ENCODE data around the gene TRIM40. TPM values are rescaled to one million over a fixed set of nuclear protein-coding genes. Genes with fewer than 3 reads are reported as not detected.

Gene TRIM40
- total and polyA plus RNA-seq, 8 donors, result not detected

DNA sequence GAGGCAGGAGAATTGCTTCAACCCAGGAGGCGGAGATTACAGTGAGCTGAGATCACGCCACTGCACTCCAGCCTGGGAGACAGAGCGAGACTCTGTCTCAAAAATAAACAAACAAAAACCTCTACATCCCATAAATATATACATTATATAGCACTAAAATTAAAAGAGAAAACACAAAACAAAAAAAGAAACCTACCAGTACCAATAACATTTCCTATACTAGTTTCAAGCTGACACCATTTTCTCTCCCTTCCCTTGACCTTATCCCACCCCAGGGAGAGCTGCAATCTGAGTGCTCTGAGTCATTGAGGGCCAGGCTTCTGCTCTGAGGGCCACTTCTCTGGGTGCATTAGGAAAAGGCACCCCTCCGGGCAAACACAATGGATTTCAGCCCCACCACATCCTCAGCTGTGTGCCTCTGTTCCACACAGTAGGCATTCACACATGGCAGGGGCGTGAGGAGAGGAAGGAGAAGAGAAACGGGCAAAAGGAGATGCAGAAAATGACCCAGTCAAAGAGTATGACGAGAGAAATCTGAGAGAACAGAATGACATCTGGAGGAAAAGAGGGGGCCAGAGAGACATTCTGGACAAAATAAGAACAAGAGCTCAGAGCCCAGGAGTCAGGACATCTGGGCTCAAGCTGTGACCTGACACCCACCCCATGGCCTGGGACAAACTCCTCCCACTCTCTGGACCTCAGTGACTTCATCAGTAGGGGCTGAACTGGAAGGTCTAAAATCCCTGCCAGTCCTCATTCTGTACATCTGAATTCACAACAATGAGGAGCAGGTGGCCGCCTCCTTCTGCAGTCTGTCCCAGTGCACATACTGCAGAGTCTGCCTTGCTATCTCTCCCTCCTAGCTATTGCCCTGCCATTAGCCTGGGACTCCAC, 59.1 kb downstream of the TRIM40 start:
- Histone ChIP-seq H3K4me3 (no peak overlapping the region), H3K9me3 (no peaks in the 10 kb centered on the region), H3K27ac (no peak overlapping the region), H3K36me3 (peaks cover 70 to 98% (median 94%) of the 10 kb centered on the region in 4 donors), H3K4me1 (no peaks in the 10 kb centered on the region), H3K27me3 (no peaks in the 10 kb centered on the region)
- 86 to 90% (median 89%) methylated on average over 8 of the region's 8 CpGs for WGBS, 5 donors
- DNase-seq, result no peak
- TF ChIP-seq POLR2AphosphoS5 (IDR thresholded peaks at IDR 0.05) (no peak), CTCF (IDR thresholded peaks at IDR 0.05) (no peak), EP300 (IDR thresholded peaks at IDR 0.05) (no peak), POLR2A (IDR thresholded peaks at IDR 0.05) (no peak)
- intact Hi-C loops (cut with DNase I; ENCODE audit: low total_unique reads), result no loop called here

DNA sequence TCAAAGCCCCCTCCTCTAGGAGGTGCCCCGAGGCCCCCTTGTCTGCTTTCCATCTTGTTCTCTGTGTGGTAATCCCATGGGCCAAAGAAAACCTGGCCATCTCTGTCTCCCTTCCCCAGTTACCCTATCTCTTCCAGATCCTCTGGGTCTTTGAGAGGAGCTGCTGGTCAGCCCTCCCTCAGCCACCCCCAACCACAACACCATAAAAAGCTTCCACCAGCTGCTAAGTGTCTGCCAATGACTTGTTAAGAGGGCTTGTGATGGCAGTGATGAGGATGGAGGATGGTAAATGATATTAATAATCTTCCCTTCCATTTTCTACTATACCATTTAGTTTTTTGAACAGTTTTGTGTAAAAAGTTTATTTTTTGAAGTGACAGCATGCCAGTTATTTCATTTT, 60.0 kb downstream of the TRIM40 start:
- WGBS, 5 donors, result 84 to 100% (median 88%) methylated on average over 1 of the region's 1 CpG
- peaks cover 70 to 98% (median 94%) of the 10 kb centered on the region in 4 donors for H3K36me3 ChIP-seq
- H3K9me3 ChIP-seq, result no peaks in the 10 kb centered on the region
- no peak overlapping the region for H3K27ac ChIP-seq
- intact Hi-C loops (cut with DNase I; ENCODE audit: low total_unique reads), result no loop called here
- TF ChIP-seq EP300 (IDR thresholded peaks at IDR 0.05) (no peak), POLR2AphosphoS5 (IDR thresholded peaks at IDR 0.05) (no peak), POLR2A (IDR thresholded peaks at IDR 0.05) (no peak), CTCF (IDR thresholded peaks at IDR 0.05) (no peak)
- no peaks in the 10 kb centered on the region for H3K27me3 ChIP-seq
- H3K4me3 ChIP-seq, result no peak overlapping the region
- DNase-seq, result no peak
- peaks cover 0 to 8% (median 5%) of the 10 kb centered on the region in 4 donors for H3K4me1 ChIP-seq

GRCh38 chr6:30196376-30196775, 60.4 kb downstream of the TRIM40 start:
- no peak for TF ChIP-seq POLR2AphosphoS5 (IDR thresholded peaks at IDR 0.05)
- TF ChIP-seq CTCF (IDR thresholded peaks at IDR 0.05), result no peak
- no peak for TF ChIP-seq POLR2A (IDR thresholded peaks at IDR 0.05)
- TF ChIP-seq EP300 (IDR thresholded peaks at IDR 0.05), result no peak
- Histone ChIP-seq H3K9me3 (no peaks in the 10 kb centered on the region), H3K27me3 (no peaks in the 10 kb centered on the region), H3K27ac (no peak overlapping the region), H3K36me3 (peaks cover 68 to 97% (median 92%) of the 10 kb centered on the region in 4 donors), H3K4me1 (peaks cover 0 to 11% (median 10%) of the 10 kb centered on the region in 4 donors), H3K4me3 (no peak overlapping the region)
- 92 to 97% (median 95%) methylated on average over 12 of the region's 12 CpGs for WGBS, 5 donors
- intact Hi-C loops (cut with DNase I; ENCODE audit: low total_unique reads), result no loop called here
- DNase-seq, result no peak

Small RNA genes within 50 kb of the gene (small RNA-seq; reads per million reads assigned to genes)
- 0 reads per million in 4 donors for gene RF00554

Other genes with a start within 250 kb of the TRIM40 start
- 100 to 1,000 TPM; 290 to 910 (median 313) TPM for gene HLA-A, start 193.6 kb upstream of the TRIM40 start, total RNA-seq
- 100 to 1,000 TPM; 142 to 628 (median 276) TPM for gene HLA-A, start 193.6 kb upstream of the TRIM40 start, polyA plus RNA-seq
- gene POLR1H, start 74.9 kb upstream of the TRIM40 start, total RNA-seq, result 10 to 100 TPM in 3 of 5 donors, 1 to 10 TPM in 2; 4.1 to 44.2 (median 21.7) TPM
- gene POLR1H, start 74.9 kb upstream of the TRIM40 start, polyA plus RNA-seq, result 10 to 100 TPM; 36.0 to 65.1 (median 52.3) TPM
- gene PPP1R11, start 68.9 kb upstream of the TRIM40 start, total RNA-seq, result 100 to 1,000 TPM in 1 of 5 donors, 10 to 100 TPM in 3, 1 to 10 TPM in 1; 1.2 to 141 (median 30.4) TPM
- 100 to 1,000 TPM in 1 of 3 donors, 10 to 100 TPM in 2; 67.8 to 106 (median 69.7) TPM for gene PPP1R11, start 68.9 kb upstream of the TRIM40 start, polyA plus RNA-seq
- gene RNF39, start 60.4 kb upstream of the TRIM40 start, total RNA-seq, result 10 to 100 TPM in 1 of 5 donors, 1 to 10 TPM in 1, under 1 TPM in 1, not detected in 2; 0.18 to 13.5 (median 7.1) TPM
- 1 to 10 TPM; 2.4 to 3.4 (median 3.2) TPM for gene RNF39, start 60.4 kb upstream of the TRIM40 start, polyA plus RNA-seq
- gene TRIM31, start 23.1 kb upstream of the TRIM40 start, total RNA-seq, result 10 to 100 TPM in 2 of 5 donors, 1 to 10 TPM in 1, not detected in 2; 4.6 to 12.3 (median 11.0) TPM
- 10 to 100 TPM in 1 of 3 donors, 1 to 10 TPM in 2; 1.2 to 52.2 (median 4.3) TPM for gene TRIM31, start 23.1 kb upstream of the TRIM40 start, polyA plus RNA-seq
- 1 to 10 TPM in 1 of 5 donors, under 1 TPM in 2, not detected in 2; 0.37 to 2.3 (median 0.58) TPM for gene TRIM10, start 25.1 kb downstream of the TRIM40 start, total RNA-seq
- not detected for gene TRIM10, start 25.1 kb downstream of the TRIM40 start, polyA plus RNA-seq
- 10 to 100 TPM in 1 of 5 donors, not detected in 4; 24.6 TPM for gene TRIM15, start 27.4 kb downstream of the TRIM40 start, total RNA-seq
- gene TRIM15, start 27.4 kb downstream of the TRIM40 start, polyA plus RNA-seq, result under 1 TPM in 1 of 3 donors, not detected in 2; 0.13 TPM
- gene TRIM26, start 77.3 kb downstream of the TRIM40 start, total RNA-seq, result 10 to 100 TPM; 28.3 to 53.9 (median 38.8) TPM
- 10 to 100 TPM; 25.1 to 30.5 (median 30.2) TPM for gene TRIM26, start 77.3 kb downstream of the TRIM40 start, polyA plus RNA-seq
- 10 to 100 TPM in 3 of 5 donors, 1 to 10 TPM in 2; 8.6 to 28.1 (median 17.5) TPM for gene TRIM39, start 190.8 kb downstream of the TRIM40 start, total RNA-seq
- 10 to 100 TPM in 1 of 3 donors, 1 to 10 TPM in 2; 6.5 to 11.2 (median 8.4) TPM for gene TRIM39, start 190.8 kb downstream of the TRIM40 start, polyA plus RNA-seq
- 100 to 1,000 TPM in 2 of 5 donors, 10 to 100 TPM in 1, 1 to 10 TPM in 1, not detected in 1; 4.5 to 157 (median 60.3) TPM for gene RPP21, start 209.0 kb downstream of the TRIM40 start, total RNA-seq
- gene RPP21, start 209.0 kb downstream of the TRIM40 start, polyA plus RNA-seq, result 100 to 1,000 TPM; 119 to 167 (median 145) TPM